Left renal pelvis (tissue), 4 donors: Measurements from ENCODE around the gene CYBRD1. TPM values are rescaled to one million over a fixed set of nuclear protein-coding genes. Genes with fewer than 3 reads are reported as not detected.

Experiments
- DNase-seq, 4 donors: peaks; one replicate each; pipeline ENCODE4 v3.0.0-alpha.2; 2013; ENCODE audit warnings: low read depth in 4 of 4, low spot score in 3 of 4
- polyA plus RNA-seq, 4 donors: library from polyadenylated mRNA; unstranded; fragments of 120-200 nt; gene quantifications; one replicate each; pipeline ENCODE4 v1.2.1, GENCODE V29; 2013; ENCODE audit not compliant: insufficient read length in 4 of 4

The CYBRD1 gene
- polyA plus RNA-seq, 4 donors, result 32.4 to 206 (median 60.9) TPM

DNA sequence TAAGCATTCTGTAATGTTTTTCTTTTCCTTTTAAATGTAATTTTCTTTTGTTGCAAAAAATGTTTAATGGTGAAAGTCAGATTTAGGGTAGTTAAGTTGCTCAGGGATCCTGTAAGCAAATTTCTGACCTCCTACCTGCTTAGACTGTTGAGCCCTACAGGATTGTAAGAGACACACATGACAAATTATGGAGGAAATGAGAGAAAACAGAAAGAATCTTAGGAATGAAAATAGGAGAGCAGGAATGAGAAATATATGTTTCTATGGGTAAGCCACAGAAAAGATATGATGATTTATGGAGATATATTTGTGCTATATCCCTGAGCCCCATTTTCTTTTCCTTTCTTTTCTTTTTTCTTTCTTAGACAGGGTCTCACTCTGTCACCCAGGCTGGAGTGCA, 28.3 kb downstream of the CYBRD1 start:
- DNase-seq, result no peak

DNA sequence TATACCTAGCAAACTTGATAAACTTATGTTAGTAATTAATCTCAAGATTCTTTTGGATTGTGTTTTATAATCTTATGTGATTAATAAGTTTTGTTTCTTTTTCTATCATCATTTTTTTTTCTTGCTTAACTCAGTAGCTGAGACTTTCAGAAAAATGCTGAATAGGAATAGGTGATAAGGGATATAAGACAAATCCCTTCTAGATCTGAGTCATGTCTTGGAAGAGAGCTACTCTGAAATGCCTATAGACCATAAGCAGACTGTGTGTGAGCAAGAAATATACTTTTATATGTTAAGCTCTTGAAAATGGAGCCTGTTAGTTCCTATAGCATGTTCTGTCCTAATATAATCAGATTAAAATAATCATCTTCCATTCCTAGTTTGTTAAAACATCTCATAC, 29.6 kb downstream of the CYBRD1 start:
- no peak for DNase-seq

- no peak for DNase-seq
Measured at GRCh38 chr2:171553236-171553635, 31.0 kb downstream of the CYBRD1 start.

DNA sequence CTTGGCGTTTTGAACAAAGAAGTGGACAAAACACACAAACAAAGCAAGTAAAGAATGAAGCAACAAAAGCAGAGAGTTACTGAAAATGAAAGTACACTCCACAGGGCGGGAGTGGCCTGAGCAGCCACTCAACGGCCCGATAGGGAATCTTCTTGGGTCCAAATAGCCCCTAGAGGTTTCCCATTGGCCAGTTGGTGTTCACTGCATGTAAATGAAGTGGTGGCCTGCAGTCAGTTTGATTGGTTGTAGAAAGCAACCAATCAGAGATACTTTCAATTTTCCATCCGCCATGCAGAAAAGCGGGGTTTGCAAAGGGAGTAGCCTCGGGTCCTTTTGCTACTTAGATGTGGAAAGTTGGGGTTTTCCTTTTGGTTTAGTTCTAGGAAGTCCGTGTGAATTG, 31.6 kb downstream of the CYBRD1 start:
- DNase-seq, result no peak

DNA sequence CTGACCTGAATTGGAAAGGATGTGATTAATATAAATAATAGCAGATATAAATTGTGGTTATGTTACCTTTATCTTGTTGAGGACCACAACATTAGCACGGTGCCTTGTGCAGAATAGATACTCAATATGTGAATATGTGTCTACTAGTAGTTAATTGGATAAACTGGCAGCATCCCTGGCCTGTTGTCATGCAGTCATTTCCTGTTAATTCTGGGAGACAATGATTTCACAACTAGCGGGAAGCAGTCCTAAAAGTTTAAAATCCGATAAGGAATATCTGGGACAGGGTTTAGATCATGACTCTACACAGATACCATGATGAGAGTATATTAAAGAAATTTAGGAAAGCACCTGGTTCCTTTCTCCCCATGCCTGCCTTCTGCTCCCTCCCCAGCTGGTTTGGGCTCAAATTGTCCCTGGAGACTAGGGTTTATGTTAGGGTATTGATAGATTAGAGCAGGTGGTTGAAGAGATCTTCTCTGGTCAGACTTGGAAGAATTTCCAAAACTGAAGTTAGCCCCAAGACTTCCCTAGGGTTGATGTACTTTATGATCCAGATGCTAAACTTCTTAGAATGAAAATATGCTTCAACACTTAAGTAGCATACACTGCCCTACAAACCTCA, 32.8 kb downstream of the CYBRD1 start:
- no peak for DNase-seq

DNA sequence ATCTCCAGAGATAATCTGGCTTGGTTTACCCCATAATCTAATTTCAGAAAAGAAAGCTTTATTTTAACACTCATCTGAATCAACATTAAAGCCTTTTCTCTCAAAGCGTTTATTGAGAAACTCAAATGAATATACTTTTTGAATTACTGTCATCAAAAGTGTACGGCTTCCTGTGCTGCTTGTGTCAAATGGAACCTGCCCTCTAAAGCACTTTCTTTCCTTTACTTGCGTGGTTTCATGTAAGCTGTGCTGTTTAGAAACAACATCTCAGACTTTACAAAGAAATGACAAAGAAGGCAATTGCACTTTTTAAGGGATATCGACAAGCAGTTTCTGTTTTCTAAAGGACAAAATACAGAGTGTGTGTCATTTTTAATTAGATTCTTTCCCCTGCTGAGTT, 35.1 kb downstream of the CYBRD1 start:
- no peak for DNase-seq

DNA sequence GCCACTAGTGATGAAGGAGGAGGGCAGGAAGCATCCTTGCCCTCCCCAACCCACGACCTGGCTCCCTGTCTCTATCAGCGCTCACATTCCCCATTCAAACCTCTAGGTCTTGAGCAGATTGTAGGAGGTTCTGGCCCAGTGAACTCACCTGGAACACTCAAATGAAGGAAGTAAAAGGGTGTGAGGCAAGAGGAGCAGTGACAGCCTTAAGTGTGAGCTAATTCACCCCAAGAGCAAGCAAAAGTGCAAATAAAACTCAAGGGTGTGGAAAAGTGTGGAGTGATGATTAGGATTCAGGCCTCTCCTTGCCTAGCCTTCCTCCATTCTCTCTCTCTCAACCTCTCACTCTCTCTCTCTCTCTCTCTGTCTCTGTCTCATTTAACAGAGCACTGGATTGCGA, 41.0 kb downstream of the CYBRD1 start:
- DNase-seq, result no peak

GRCh38 chr2:171564463-171564862, 42.2 kb downstream of the CYBRD1 start:
- DNase-seq, result no peak

DNA sequence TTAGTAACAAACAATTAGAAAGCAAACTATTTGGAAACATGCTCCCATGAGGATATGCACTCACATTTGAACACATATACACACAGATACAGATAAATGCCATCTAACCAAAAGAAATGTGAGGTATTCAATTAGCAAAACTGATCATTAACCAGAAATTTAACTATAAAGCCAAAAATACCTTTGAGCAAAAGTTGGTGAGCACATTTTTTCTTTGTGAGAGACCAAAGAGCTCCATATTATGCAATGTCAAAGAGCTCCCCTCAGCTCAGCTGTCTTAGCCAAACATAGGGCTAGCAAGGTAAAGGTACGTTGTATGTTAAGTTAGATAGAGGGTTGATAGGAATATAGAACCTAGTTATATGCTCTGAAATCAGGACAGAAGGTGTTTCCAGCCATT, 43.8 kb downstream of the CYBRD1 start:
- no peak for DNase-seq

DNA sequence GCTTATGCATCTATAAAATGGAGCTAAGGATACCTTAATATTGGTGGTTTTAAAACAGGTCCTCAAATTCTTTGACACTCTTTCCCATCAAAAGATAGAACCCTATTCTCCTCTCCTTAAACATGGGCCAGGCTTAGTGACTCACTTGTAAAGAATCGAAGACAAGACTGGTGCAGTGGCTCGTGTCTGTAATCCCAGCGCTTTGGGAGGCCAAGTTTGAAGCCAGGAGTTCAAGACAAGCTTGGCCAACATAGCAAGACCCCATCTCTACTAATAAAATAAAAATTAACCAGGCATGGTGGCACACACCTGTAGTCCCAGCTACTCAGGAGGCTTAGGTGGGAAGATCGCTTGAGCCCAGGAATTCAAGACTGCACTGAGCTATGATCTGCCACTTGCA, 44.5 kb downstream of the CYBRD1 start:
- no peak for DNase-seq

GRCh38 chr2:171568089-171568488, 45.8 kb downstream of the CYBRD1 start:
- DNase-seq, result no peak

GRCh38 chr2:171571721-171572120, 49.4 kb downstream of the CYBRD1 start:
- DNase-seq, result no peak

- DNase-seq, result peak; percentile 12 to 54 (median 39)
Measured at GRCh38 chr2:171574149-171574795, 52.0 kb downstream of the CYBRD1 start.

GRCh38 chr2:171575606-171576005, 53.3 kb downstream of the CYBRD1 start:
- DNase-seq, result no peak

- no peak for DNase-seq
Measured at GRCh38 chr2:171578127-171578803, 56.0 kb downstream of the CYBRD1 start.

DNA sequence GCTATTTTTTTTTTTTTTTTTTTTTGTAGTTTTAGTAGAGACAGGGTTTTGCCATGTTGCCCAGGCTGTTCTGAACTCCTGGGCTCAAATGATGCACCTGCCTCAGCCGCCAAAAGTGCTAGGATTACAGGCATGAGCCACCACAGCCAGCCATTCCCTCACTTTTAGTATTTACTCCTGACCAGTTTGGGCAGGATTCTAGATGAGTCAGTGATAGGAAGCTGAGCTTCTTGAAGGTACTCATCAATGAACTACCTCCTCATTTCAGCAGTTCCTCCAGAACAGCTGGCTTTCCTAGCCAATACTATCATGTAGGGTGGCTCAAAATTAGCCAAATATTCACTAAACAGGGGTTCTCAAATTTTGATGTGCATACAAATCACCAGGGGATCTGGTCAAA, 57.2 kb downstream of the CYBRD1 start:
- no peak for DNase-seq

DNA sequence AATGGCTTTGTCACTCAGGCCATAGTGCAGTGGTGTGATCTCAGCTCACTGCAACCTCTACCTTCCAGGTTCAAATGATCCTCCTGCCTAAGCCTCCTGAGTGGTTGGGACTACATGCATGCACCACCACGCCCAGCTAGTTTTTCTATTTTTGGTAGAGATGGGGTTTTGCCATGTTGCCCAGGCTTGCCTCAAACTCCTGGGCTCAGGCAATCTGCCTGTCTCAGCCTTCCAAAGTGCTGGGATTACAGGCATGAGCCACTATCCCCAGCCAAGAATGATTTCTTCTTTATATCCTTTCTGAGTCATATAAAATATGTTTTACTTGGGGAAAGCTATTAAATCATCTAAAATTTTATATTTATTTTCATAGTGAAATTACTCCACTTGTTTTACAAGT, 61.3 kb downstream of the CYBRD1 start:
- DNase-seq, result no peak

DNA sequence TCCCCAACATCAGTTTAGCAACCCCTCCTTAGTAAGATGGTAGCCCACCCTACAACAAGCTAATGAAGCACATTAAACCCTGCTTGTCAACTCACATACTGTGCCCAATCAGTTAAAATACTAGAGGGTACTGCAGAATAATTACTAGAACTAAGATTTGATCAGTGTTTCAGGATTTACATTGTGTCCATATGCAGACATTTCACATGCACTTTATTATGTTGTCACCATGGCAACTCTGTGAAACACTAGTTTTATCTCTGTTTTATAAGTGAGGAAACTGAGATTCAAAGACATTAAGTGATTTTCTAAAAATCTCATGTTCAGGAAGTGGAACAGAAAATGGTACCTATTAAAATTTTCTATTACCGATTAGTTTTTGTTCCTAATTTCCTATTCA, 61.7 kb downstream of the CYBRD1 start:
- DNase-seq, result no peak

- no peak for DNase-seq
Measured at GRCh38 chr2:171587132-171587531, 64.9 kb downstream of the CYBRD1 start.

DNA sequence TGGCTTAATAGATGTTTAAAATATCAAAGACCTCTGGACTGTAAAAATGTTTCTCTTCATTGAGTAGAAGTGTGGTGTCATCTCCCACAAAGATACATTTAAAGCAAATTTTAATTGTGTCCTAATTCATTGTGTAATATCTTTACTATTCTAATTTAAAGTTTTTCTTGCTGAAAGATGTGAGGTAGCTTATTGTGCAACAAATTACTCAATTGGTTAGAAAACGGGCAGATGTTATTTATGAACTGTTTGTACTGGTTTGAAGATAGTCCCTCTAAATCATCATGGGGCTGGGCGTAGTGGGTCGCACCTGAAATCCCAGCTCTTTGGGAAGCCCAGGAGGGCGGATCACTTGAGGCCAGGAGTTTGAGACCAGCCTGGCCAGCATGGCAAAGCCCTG, 65.3 kb downstream of the CYBRD1 start:
- DNase-seq, result no peak

GRCh38 chr2:171590116-171590515, 67.8 kb downstream of the CYBRD1 start:
- no peak for DNase-seq

DNA sequence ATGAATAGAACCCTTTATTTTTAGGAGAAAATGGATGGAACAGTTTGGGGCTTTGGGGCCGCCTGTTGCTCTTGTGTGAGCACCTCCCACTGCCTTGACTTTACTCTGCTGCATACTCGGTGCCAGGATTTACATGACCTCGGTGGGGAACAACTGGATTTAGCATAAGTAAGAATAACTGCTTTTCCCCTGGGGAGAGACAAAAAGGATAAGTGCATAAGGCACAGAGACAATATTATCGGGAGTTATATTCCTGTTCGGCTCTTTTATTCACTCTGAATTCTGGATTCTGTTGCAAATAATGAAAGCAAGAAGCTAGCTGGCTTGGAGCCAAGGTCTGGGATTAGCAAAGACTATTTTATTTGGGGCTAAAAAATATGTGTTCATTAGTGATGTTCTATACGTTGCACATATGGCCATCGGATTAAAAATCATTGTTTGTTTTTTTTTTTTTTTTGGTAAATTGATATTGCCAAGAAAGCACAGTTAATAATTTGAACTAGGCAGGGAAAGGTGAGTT, 69.8 kb downstream of the CYBRD1 start:
- DNase-seq, result no peak
